H1 (cell line): ENCODE measurements around the gene RNF123.

Source experiments
- EGR1 ChIP-seq: IDR thresholded peaks from 2 replicates; pipeline ENCODE4 v1.6.1; 2011; ENCODE audit warnings: low read depth, low read length, borderline replicate concordance
- EP300 ChIP-seq, 2 experiments: IDR thresholded peaks; 1 replicate in 1 of 2; 2 replicates in 1 of 2; pipeline ENCODE4 v1.6.1; 2011 to 2012; ENCODE audit warnings: low read depth in 2 of 2, low read length in 2 of 2, mild to moderate bottlenecking in 2 of 2, borderline replicate concordance in 1 of 2, inconsistent platforms in 1 of 2, moderate library complexity in 1 of 2
- EZH2 ChIP-seq: fragments of 200-600 bp; sonication (generic); IDR thresholded peaks from 2 replicates; pipeline ENCODE4 v1.7.1; 2012; ENCODE audit warnings: low read depth, mild to moderate bottlenecking, moderate library complexity, low read length, inconsistent platforms; ENCODE audit not compliant: severe bottlenecking
- HDAC6 ChIP-seq: IDR thresholded peaks from one replicate; pipeline ENCODE4 v1.7.1; 2012; ENCODE audit warnings: low read depth, mild to moderate bottlenecking, inconsistent platforms, low read length, moderate library complexity
- POLR2A ChIP-seq, 2 experiments: IDR thresholded peaks; 1 replicate in 1 of 2; 2 replicates in 1 of 2; pipeline ENCODE4 v1.6.1; 2011; ENCODE audit warnings: low read depth in 2 of 2, low read length in 2 of 2, mild to moderate bottlenecking in 2 of 2; ENCODE audit errors: control extremely low read depth in 1 of 2
- POLR2AphosphoS5 ChIP-seq: IDR thresholded peaks from 2 replicates; pipeline ENCODE4 v1.6.1; 2011; ENCODE audit warnings: low read depth, low read length
- POU5F1 ChIP-seq: IDR thresholded peaks from 2 replicates; pipeline ENCODE4 v1.6.1; 2011; ENCODE audit warnings: low read depth, mild to moderate bottlenecking, low read length, moderate library complexity
- RXRA ChIP-seq: IDR thresholded peaks from 2 replicates; pipeline ENCODE4 v1.6.1; 2011; ENCODE audit warnings: low read depth, mild to moderate bottlenecking, low read length, moderate library complexity; ENCODE audit not compliant: insufficient read depth
- SRF ChIP-seq: IDR thresholded peaks from 2 replicates; pipeline ENCODE4 v1.6.1; 2011; ENCODE audit warnings: mild to moderate bottlenecking, low read depth, low read length, moderate library complexity
- SUZ12 ChIP-seq: fragments of 200-600 bp; sonication (generic); IDR thresholded peaks from 2 replicates; pipeline ENCODE4 v1.6.1; 2012; ENCODE audit warnings: mild to moderate bottlenecking, inconsistent platforms, low read length, moderate library complexity, mixed read lengths
- USF2 ChIP-seq: IDR thresholded peaks from 2 replicates; pipeline ENCODE4 v1.6.1; 2011; ENCODE audit warnings: low read length, improper control_type of control experiment
- ZNF274 ChIP-seq: IDR thresholded peaks from 2 replicates; pipeline ENCODE4 v1.7.0; 2012; ENCODE audit warnings: low read length, borderline replicate concordance; ENCODE audit errors: extremely low read depth
- TF ChIP-seq, protein P1 (sequence below), 3 experiments: IDR thresholded peaks; 1 replicate in 2 of 3; 2 replicates in 1 of 3; pipeline versions ENCODE4 v1.5.1 to v1.6.1; 2011; ENCODE audit warnings: low read length in 3 of 3, mild to moderate bottlenecking in 3 of 3, inconsistent platforms in 2 of 3, low read depth in 1 of 3, moderate library complexity in 1 of 3; ENCODE audit not compliant: insufficient read depth in 1 of 3; ENCODE audit errors: control extremely low read depth in 1 of 3

- no peak for TF ChIP-seq POU5F1
- TF ChIP-seq POLR2A (IDR thresholded peaks at IDR 0.05; ENCODE audit: control extremely low read depth in 1 of 2, low read depth in 2 of 2, low read length in 2 of 2): no peak
- TF ChIP-seq, protein P1, sequence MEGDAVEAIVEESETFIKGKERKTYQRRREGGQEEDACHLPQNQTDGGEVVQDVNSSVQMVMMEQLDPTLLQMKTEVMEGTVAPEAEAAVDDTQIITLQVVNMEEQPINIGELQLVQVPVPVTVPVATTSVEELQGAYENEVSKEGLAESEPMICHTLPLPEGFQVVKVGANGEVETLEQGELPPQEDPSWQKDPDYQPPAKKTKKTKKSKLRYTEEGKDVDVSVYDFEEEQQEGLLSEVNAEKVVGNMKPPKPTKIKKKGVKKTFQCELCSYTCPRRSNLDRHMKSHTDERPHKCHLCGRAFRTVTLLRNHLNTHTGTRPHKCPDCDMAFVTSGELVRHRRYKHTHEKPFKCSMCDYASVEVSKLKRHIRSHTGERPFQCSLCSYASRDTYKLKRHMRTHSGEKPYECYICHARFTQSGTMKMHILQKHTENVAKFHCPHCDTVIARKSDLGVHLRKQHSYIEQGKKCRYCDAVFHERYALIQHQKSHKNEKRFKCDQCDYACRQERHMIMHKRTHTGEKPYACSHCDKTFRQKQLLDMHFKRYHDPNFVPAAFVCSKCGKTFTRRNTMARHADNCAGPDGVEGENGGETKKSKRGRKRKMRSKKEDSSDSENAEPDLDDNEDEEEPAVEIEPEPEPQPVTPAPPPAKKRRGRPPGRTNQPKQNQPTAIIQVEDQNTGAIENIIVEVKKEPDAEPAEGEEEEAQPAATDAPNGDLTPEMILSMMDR (IDR thresholded peaks at IDR 0.05; ENCODE audit: control extremely low read depth in 1 of 3, insufficient read depth in 1 of 3, low read depth in 1 of 3, low read length in 3 of 3): no peak
- no peak for TF ChIP-seq RXRA
- no peak for TF ChIP-seq SRF
- no peak for TF ChIP-seq USF2
- no peak for TF ChIP-seq EP300 (IDR thresholded peaks at IDR 0.05; ENCODE audit: borderline replicate concordance in 1 of 2, low read depth in 2 of 2, low read length in 2 of 2)
- no peak for TF ChIP-seq EZH2
- no peak for TF ChIP-seq HDAC6
- TF ChIP-seq ZNF274: no peak
- TF ChIP-seq POLR2AphosphoS5: 0 out of 2 replicates have a peak, but pooled peaks have one; percentile 19
- no peak for TF ChIP-seq EGR1
- TF ChIP-seq SUZ12: no peak
These were observed 27.4 kb downstream of the RNF123 start for GRCh38 chr3:49716691-49717210.
